Activated CD8-positive, alpha-beta memory T cell treated with anti-CD3 and anti-CD28 coated beads for 36 hours (primary cell): ENCODE results near the gene SREBF2. TPM values are rescaled to one million over a fixed set of nuclear protein-coding genes. Genes with fewer than 3 reads are reported as not detected.

ENCODE experiments used
- CTCF ChIA-PET: fragments of 350-600 bp; sonication (Branson Sonifier 250); formaldehyde crosslinking; loops from one replicate; lab custom pipeline; 2021; ENCODE audit warnings: antibody characterized with exemption; lab: Charles Lee
- POLR2A ChIA-PET: fragments of 350-600 bp; sonication (Branson Sonifier 250); formaldehyde crosslinking; loops from one replicate; lab custom pipeline; 2021; ENCODE audit warnings: antibody characterized with exemption; lab: Charles Lee
- total RNA-seq, 2 experiments: library from RNA; stranded (reverse); gene quantifications; one replicate each; pipeline ENCODE4 v1.2.3, GENCODE V29; 2021

The SREBF2 gene
- 100 to 1,000 TPM; 103 to 104 TPM for total RNA-seq

DNA sequence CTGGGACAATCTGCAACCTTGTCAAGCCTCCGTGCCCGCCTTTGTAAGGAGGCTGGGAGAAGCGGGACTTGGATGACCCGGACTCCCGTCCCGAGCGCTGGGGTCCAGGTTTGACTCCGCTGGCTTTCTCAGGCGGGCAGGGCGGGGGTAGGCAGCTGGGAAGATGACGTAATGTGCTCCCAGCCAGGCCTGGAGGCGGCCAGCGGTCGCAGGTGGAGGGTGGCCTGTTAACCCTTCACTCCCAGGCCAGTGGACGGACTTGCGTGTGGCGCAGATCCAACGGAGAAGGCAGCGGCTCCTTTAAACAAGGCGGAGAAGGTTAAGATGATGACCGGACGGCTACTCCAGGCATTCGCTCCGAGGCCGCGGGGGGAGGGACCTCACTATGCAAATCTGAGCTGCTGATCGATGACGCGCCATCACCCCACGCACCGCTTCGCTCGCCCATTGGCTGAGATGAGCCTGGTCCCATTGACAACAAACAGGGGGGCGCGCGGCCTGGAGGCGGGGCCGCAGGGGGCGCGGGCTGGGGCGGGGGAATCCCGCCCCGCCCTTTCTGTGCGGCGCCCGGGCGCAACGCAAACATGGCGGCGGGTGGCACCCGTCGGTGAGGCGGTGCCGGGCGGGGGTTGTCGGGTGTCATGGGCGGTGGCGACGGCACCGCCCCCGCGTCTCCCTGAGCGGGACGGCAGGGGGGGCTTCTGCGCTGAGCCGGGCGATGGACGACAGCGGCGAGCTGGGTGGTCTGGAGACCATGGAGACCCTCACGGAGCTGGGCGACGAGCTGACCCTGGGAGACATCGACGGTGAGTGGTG is at the start of gene SREBF2:
Gene SREBF2, plus strand, starts transcription at position 553 of the 816 bp plus-strand sequence. Its CDS starts 166 bp downstream, at position 719.
- ChIA-PET POLR2A (interaction anchor here (0.5 to 2.6 kb wide), 15 partner anchors 10 to 114 kb away, joined by 3 to 31 read pairs (median 5); partner anchors contain the start of genes CCDC134, CENPM and TNFRSF13C), CTCF (interaction anchor here (0.6 to 5.1 kb wide), 7 partner anchors 10 to 166 kb away, joined by 3 to 37 read pairs (median 6); partner anchors contain the start of gene CCDC134)

DNA sequence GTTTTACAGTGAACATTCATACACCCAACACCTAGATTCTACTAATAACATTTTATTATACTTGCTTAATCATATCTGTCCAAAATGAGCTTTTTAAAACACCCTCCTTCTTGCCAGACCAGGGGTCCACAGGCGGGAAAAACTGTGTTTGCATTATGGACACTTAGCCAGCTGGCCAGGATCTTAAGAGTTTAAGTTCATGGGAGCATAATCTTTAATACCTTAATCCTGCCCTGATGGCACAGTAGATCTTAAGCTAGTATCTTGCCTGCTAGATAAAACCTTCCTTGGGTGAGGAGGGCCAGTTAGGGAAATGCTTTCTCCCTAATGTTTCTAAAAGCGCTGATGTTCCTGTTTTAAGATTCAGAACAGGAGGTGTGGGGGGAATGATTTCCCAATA is 45.6 kb upstream of the SREBF2 start:
- ChIA-PET POLR2A (no interaction called here), CTCF (no interaction called here)

DNA sequence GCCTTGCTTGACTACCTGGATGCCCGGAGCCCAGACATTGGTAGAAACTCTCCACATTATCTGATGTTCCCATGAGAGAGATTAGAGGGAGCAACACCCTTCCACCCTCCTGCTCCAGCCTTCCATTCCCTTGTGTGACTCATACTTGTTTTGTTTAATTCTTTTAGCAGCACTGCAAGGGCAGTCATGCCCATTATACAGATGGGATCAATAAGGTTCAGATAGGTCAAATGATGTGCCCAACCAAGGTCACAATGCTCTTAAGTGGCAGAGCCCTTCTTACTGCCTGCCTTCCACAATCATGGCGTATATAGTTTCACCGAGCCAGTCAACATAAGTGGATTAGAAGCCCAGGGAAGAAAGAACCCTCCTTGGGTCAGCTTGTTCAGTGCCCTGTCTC is 39.0 kb upstream of the SREBF2 start:
- CTCF ChIA-PET, result no interaction called here
- POLR2A ChIA-PET, result no interaction called here

DNA sequence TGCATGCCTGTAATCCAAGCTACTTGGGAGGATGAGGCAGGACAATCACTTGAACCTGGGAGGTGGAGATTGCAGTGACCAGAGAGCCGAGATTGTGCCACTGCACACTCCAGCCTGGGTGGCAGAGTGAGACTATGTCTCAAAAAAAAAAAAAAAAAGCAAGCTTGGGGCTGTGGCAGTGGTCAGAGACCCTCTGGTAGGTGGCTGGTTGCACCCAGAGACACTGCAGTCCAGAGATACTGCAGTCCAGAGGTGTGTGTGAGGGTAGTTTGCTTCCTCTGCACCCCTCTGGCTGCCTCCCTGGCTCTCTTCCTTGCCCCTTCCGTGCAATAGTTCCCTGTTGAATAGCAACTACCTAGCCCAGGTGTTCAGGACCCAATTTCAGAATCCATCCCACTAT is 34.2 kb upstream of the SREBF2 start:
- ChIA-PET POLR2A (interaction anchor here (1.9 to 3.3 kb wide), 5 partner anchors 17 to 142 kb away, joined by 4 to 69 read pairs (median 17); partner anchors contain the start of genes MEI1 and SREBF2), CTCF (interaction anchor here (0.8 to 3.6 kb wide), 7 partner anchors 18 to 142 kb away, joined by 3 to 32 read pairs (median 9); partner anchors contain the start of gene TNFRSF13C)

DNA sequence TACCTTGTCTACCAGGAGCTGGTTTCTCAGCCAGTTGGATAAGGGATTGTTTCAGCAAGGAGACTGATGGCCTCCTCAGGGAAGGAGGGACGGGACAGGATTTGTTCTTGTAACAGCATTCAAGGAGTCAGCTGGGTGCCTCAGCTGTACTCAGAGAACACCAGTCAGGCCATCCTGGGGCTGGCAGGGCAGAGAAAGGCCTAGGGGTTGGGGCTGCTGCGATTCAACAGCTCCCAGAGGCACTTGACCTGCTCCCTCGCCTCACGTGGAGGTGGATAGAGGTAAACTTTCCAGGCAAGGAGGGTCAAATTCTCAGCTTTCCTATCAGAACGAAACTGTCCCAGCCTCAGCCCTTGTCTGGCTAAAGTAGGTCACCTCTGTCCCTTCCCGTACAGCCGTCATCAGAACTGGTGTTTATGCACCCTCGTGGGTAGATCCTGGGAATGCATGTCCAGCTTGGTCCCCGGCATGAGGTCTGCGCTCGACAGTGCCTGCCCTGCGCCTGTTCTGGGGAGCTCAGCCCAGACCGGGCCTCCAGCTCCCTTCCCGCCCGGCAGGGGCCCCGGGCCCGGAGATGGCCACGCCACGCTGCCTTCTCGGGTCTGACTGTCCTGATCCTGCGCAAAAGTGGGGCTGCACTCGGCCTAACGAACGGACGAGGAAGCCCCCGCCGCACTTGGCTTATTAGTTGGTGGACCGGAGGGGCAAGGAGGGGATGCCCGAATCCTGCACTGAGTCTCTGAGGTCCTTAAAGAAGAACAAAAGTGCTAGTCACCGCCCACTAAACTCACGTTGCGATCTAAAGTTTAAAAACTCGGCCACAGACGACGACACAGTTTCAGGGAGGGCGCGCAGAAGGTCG is 33.2 kb upstream of the SREBF2 start:
- CTCF ChIA-PET, result interaction anchor here (0.6 to 3.6 kb wide), 14 partner anchors 19 to 141 kb away, joined by 3 to 32 read pairs (median 4); partner anchors contain the start of genes SREBF2 and TNFRSF13C
- POLR2A ChIA-PET, result interaction anchor here (0.5 to 3.3 kb wide), 18 partner anchors 8 to 199 kb away, joined by 3 to 69 read pairs (median 4); partner anchors contain the start of genes CENPM, MEI1, SREBF2 and TNFRSF13C

DNA sequence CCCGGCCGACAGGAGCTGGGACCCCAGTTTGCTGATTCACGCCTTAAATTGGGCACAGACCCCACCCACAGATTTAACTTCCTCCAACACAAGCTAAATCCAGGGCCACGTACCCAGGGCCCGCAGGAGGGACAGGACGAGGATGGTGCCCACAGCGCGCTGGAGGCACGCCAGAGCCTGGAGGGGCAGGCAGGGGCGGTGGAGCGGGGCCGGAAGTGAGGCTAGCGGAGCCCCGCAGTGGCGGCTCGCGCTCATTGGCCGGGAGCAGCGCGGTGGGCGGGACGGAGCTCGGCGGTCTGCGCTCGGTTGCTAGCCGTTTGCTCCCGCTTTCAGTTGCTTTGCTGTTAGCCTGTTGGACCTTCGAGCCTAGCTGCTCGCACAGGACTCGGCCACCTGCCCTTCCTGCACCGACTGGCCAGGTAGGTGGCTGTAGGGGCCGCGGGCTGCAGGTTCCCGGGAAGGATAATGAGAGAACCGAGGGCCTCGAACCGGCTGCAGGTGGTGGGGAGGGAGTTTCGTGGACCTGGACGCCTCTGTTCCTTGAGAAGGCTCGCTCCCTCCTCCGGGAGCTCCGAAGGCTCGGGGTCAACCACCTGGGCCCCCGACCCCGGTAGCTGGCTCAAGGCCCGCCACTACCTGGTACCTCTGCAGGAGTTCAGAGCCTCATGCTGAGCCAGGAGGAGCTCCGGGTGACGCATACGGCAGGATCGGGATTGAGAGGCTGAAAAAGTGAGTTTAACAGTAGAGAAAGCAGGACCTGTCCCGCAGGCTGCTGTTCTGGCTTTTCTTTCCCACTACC is 32.4 kb upstream of the SREBF2 start, which contains the start of gene CCDC134:
Gene CCDC134, plus strand, starts transcription at position 332 of the 799 bp plus-strand sequence. CDS start 8,212 bp downstream, outside the sequence.
- CTCF ChIA-PET, result interaction anchor here (0.6 to 3.6 kb wide), 16 partner anchors 19 to 156 kb away, joined by 3 to 32 read pairs (median 4); partner anchors contain the start of genes MEI1, SREBF2 and TNFRSF13C
- POLR2A ChIA-PET, result interaction anchor here (0.5 to 3.3 kb wide), 22 partner anchors 7 to 198 kb away, joined by 3 to 69 read pairs (median 4); partner anchors contain the start of genes CENPM, MEI1, SREBF2 and TNFRSF13C

DNA sequence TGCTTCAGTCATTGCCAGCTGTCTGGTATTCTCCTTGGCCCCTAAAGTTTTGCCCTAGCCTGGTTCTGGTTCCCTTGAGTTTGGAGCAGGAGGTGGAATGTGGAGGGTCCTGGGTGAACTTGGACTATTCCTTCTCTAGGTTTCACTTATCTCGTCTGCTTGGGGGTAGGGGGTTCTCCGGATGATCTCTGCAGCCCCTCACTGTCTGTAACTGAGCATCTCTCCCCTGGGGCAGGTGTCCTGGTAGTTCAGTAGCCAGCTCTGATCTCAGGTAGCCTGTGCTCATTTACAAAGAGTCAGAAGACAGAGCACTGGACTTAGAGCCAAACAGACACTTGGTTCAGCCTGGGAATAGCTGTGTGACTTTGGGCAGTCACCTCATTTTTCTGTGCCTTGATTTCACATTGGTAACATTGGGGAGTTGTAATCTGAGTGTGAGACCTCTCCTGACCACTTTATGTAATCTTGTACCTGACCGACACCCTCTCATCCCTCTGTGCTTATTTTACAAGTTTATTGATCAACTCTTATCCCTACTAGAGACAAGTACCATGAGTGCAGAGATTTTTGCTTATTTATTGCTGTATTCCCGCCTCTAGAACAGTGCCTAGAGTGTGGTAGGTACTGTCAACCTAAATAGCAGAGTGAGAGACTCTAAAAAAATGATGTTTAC is 31.6 kb upstream of the SREBF2 start:
- ChIA-PET POLR2A (interaction anchor here (0.6 to 3.3 kb wide), 14 partner anchors 17 to 197 kb away, joined by 3 to 69 read pairs (median 6); partner anchors contain the start of genes CENPM, MEI1, TNFRSF13C and WBP2NL), CTCF (interaction anchor here (0.6 to 3.6 kb wide), 11 partner anchors 20 to 393 kb away, joined by 3 to 32 read pairs (median 5); partner anchors contain the start of genes MEI1 and SREBF2)

DNA sequence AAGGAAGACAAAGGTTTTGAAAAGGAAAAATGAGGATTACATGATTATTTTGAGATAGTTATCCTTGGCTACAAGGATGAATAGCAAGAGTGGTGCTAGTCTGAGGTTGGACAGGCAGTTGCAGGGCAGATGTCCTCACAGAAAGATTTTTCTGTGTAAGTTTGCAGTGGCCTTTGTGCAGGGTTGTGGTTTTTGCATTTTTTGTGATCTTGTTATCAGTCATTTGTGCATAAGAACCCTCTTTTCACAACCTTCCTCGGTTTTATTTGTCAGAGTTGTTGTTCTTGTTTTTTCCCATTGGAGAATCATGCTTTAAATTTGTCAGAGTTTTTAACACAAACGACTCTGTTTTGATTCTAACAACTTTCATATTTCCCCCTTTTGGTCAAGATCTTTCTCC is 31.0 kb upstream of the SREBF2 start:
- CTCF ChIA-PET, result interaction anchor here (0.6 kb wide), 1 partner anchor 393 kb away, joined by 3 read pairs; no protein-coding TSS in a partner anchor

DNA sequence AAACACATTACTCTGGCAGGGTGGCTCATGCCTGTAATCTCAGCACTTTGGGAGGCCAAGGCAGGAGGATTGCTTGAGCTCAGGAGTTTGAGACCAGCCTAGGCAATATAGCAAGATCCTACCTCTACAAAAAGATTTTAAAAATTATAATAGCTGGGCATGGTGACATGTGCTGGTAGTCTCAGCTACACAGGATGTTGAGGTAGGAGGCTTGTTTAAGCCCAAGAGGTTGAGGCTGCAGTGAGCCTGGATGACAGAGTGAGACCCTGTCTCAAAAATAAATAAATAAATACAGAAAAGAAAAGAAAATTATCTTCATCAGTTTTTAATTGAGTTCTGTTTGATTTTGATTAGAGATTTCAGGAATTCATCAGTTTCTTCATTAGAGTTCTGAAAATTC is 27.3 kb upstream of the SREBF2 start:
- POLR2A ChIA-PET, result no interaction called here
- CTCF ChIA-PET, result interaction anchor here (0.8 to 1.8 kb wide), 2 partner anchors 56 to 135 kb away, joined by 3 to 5 read pairs; no protein-coding TSS in a partner anchor

More for the DNA sequence above, 31.0 kb upstream of the SREBF2 start:
- POLR2A ChIA-PET, result interaction anchor here (1.8 to 3.1 kb wide), 4 partner anchors 20 to 145 kb away, joined by 6 to 69 read pairs (median 18); partner anchors contain the start of genes CENPM and TNFRSF13C

DNA sequence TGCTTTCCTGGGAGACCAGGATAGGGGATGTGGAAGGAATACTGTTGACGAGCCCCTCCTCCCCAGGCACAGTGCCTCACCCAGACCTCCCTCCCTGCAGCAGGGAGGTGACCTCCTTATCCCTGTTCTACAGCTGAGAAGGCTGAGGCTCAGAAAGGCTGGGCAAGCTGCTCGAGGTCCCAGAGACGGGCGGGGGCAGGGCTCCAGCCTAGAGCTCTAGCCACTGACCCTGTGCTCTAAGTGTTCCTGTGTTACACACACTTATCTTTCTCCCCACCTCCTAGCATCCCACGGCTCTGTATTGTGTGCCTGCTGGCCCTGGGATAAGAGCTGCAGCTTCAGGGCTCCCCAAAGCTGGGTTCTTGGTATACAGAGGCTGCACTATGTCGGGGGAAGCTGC is 24.5 kb upstream of the SREBF2 start:
- ChIA-PET POLR2A (interaction anchor here (0.5 kb wide), 1 partner anchor 179 kb away, joined by 5 read pairs; no protein-coding TSS in a partner anchor), CTCF (no interaction called here)

DNA sequence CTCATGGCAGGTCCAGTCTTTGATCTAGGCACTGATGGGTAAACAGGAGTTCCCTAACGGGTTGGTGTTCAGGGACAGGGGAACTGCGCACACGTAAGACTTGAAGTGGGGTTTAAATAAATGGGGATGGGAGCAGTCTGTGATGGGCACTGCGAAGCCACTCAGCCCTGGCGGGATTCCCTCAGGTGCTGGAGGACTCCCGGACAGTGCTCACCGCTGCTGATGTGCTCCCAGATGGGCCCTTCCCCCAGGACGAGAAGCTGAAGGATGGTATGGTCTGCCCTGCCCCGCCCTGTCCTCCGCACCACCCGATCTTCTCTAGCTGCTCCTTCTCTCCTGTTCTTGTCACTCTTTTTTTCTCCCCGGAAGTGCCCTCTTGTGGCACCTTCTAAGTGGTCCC is 22.9 kb upstream of the SREBF2 start:
- CTCF ChIA-PET, result no interaction called here
- POLR2A ChIA-PET, result no interaction called here

DNA sequence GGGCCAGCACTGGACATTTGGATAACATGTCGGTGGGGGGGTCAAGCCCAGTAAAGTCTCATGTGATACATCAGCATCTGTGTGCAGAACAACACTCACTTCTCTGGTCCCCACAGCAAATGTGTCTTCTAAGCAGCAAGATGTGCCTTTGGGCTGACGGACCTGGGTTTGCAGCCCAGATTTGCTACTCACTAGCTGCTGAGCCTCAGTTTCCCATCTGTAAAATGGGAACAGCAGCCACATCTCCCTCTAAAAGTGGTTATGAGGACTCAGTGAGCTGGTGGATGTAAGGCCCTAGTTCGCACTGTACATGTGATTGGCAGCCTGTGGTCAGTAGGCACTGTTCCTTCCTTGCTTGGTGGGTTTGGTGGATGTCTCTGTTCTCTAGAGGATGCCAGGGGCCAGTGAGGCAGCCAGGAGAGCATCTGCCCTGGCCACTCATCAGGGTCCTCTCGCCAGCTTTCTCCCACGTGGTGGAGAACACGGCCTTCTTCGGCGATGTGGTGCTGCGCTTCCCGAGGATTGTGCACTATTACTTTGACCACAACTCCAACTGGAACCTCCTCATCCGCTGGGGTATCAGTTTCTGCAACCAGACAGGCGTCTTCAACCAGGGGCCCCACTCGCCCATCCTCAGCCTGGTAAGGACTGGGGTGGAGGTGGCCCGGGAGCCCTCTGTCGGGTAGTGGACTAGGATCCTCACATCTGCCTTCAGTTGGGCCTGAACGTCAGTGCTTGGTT is 19.9 kb upstream of the SREBF2 start:
- ChIA-PET CTCF (no interaction called here), POLR2A (no interaction called here)

DNA sequence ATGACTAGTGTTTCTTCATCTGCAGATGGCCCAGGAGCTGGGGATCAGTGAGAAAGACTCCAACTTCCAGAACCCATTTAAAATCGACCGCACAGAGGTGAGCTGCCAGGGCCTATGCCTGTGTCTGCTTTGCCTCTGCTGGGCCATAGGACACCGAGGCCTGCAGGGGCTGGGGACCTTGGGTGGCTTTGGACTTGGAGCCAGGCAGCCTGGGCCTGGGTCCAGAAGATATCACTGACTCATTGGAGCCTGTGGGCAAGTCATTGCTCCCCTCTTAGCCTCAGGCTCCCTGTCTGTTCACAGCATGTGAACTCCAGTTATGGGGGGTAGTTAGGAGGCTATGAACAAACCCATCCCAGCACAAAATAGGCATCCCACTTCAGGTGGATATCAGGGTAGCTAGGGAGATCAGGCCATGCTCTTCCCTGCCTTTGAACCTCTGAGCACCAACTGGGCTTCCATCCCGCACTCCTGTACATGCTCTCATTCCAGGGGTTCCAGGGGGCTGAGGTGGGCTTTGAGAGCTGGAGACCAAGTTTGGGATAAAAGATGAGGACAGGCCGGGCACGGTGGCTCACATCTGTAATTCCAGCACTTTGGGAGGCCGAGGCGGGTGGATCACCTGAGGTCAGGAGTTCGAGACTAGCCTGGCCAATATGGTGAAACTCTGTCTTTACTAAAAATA is 19.0 kb upstream of the SREBF2 start:
- CTCF ChIA-PET, result interaction anchor here (0.5 kb wide), 1 partner anchor 496 kb away, joined by 3 read pairs; no protein-coding TSS in a partner anchor
- POLR2A ChIA-PET, result no interaction called here

DNA sequence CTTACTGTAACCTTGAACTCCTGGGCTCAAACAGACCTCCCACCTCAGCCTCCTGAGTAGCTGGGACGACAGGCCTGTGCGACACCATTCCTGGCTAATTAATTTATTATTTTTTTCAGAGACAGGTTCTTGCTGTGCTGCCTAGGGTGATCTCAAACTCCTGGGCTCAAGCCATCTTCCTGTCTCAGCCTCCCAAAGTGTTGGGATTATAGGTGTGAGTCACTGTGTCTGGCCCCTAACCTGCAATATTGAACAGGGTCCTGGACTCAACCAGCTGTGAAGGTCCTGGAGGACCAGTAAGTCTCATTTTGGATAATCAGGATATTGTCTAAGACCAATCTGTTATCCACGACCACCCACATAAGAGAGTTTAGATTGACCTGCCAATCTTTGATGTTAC is 17.2 kb upstream of the SREBF2 start:
- ChIA-PET CTCF (interaction anchor here (0.7 kb wide), 1 partner anchor 143 kb away, joined by 3 read pairs; no protein-coding TSS in a partner anchor), POLR2A (interaction anchor here (0.7 kb wide), 2 partner anchors 16 to 34 kb away, joined by 3 to 4 read pairs; no protein-coding TSS in a partner anchor)

DNA sequence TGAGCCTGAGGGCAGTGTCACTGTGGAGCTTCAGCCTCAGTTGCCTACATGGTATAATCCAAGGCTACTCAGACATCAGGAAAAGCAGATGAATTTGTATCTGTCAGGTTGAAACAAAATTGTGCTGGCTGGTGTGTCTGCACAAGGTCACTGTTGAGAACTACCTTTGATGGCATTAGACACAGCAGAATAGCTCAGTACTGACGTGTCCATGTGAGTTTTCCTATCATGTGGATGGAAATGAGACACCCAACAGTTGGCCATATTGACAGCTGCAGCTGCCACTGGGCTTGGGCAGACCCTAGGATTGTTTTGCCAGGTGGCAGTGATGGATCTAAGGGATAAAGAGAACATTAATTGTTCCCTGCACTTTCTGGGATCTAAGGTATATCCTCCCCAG is 16.7 kb upstream of the SREBF2 start:
- ChIA-PET CTCF (no interaction called here), POLR2A (interaction anchor here (0.7 kb wide), 1 partner anchor 17 kb away, joined by 3 read pairs; no protein-coding TSS in a partner anchor)
